Hematopoietic multipotent progenitor cell treated with erythropoietin and hydrocortisone succinate and interleukin-3 and kit ligand, for 8 days (in vitro differentiated cells): ENCODE data around the gene IFITM5.

Experiments
- DNase-seq: peaks from one replicate; pipeline ENCODE4 v3.0.0-alpha.2; 2015

IFITM5 gene

GRCh38 chr11:257766-258493, 41.4 kb downstream of the IFITM5 start:
- peak; percentile 24 for DNase-seq

- peak; percentile 38 for DNase-seq
Measured at GRCh38 chr11:256952-257737, 42.2 kb downstream of the IFITM5 start.

GRCh38 chr11:255816-256215, 43.5 kb downstream of the IFITM5 start:
- DNase-seq: no peak

GRCh38 chr11:255176-255575, 44.1 kb downstream of the IFITM5 start:
- no peak for DNase-seq

- no peak for DNase-seq
Measured at GRCh38 chr11:253886-254270, 45.4 kb downstream of the IFITM5 start.

GRCh38 chr11:253160-253885, 46.0 kb downstream of the IFITM5 start:
- no peak for DNase-seq

- DNase-seq: no peak
Measured at GRCh38 chr11:252666-253065, 46.7 kb downstream of the IFITM5 start.

GRCh38 chr11:251550-251949, 47.8 kb downstream of the IFITM5 start:
- peak; percentile 10 for DNase-seq

GRCh38 chr11:250740-251299, 48.5 kb downstream of the IFITM5 start:
- DNase-seq: peak; percentile 64

GRCh38 chr11:250274-250673, 49.1 kb downstream of the IFITM5 start:
- DNase-seq: no peak

GRCh38 chr11:249062-249461, 50.3 kb downstream of the IFITM5 start:
- DNase-seq: no peak
